HEK293 (cell line): ENCODE data around the gene GAMT.

ENCODE experiments used
- CTCF ChIA-PET: fragments of 350-600 bp; formaldehyde crosslinking; extraction: SDS; loops from one replicate; lab custom pipeline; 2021; ENCODE audit warnings: antibody characterized with exemption; lab: Yijun Ruan, JAX
- POLR2A ChIA-PET: fragments of 300-600 bp; formaldehyde crosslinking; extraction: SDS; loops from one replicate; lab custom pipeline; 2020; ENCODE audit warnings: antibody characterized with exemption, inconsistent platforms; lab: Yijun Ruan, JAX
- H3K27ac ChIP-seq: fragments of 200-500 bp; sonication (Bioruptor generic); 2 replicates; pipeline ENCODE4 v1.5.1; 2014; ENCODE audit warnings: low read depth, low read length, control low read depth, inconsistent platforms; ENCODE audit errors: extremely low read depth
- H3K36me3 ChIP-seq, 2 experiments: fragments of 200-500 bp in 1 of 2; sonication (Bioruptor generic) in 1 of 2; 1 replicate in 1 of 2; 2 replicates in 1 of 2; pipeline ENCODE4 v1.5.1; 2014 to 2017; ENCODE audit warnings: inconsistent platforms in 2 of 2, low read length in 2 of 2; ENCODE audit not compliant: control insufficient read depth in 2 of 2, insufficient read depth in 1 of 2
- H3K4me1 ChIP-seq: fragments of 200-500 bp; sonication (Bioruptor generic); 2 replicates; pipeline ENCODE4 v1.5.1; 2014; ENCODE audit warnings: mild to moderate bottlenecking, low read length, inconsistent platforms; ENCODE audit not compliant: control insufficient read depth, insufficient read depth
- H3K4me3 ChIP-seq: 2 replicates; pipeline ENCODE4 v1.5.1; 2011; ENCODE audit warnings: low read depth, mild to moderate bottlenecking, control low read depth, low read length, moderate library complexity
- H3K9me3 ChIP-seq: fragments of 200-500 bp; sonication (Bioruptor generic); 2 replicates; pipeline ENCODE4 v1.5.1; 2014; ENCODE audit warnings: low read depth, low read length, inconsistent platforms; ENCODE audit not compliant: control insufficient read depth, insufficient read depth
- BCL11A ChIP-seq: fragments of 450-650 bp; formaldehyde crosslinking; IDR thresholded peaks from 2 replicates; pipeline ENCODE4 v1.5.1; 2016; ENCODE audit warnings: low read depth, missing biosample characterization, missing genetic modification characterization
- EGR2 ChIP-seq: fragments of 450-650 bp; formaldehyde crosslinking; IDR thresholded peaks from 2 replicates; pipeline ENCODE4 v1.5.1; 2016; ENCODE audit warnings: low read depth, missing biosample characterization, missing genetic modification characterization
- GLI2 ChIP-seq: fragments of 450-650 bp; formaldehyde crosslinking; IDR thresholded peaks from 2 replicates; pipeline ENCODE4; 2017; ENCODE audit warnings: missing biosample characterization, missing genetic modification characterization, low read depth, borderline replicate concordance
- GLIS1 ChIP-seq: fragments of 450-650 bp; formaldehyde crosslinking; IDR thresholded peaks from 2 replicates; pipeline ENCODE4 v1.5.1; 2016; ENCODE audit warnings: missing biosample characterization, missing genetic modification characterization
- GLIS2 ChIP-seq: fragments of 450-650 bp; formaldehyde crosslinking; IDR thresholded peaks from 2 replicates; pipeline ENCODE4 v1.5.1; 2016; ENCODE audit warnings: missing biosample characterization, missing genetic modification characterization
- KLF16 ChIP-seq: fragments of 450-650 bp; formaldehyde crosslinking; IDR thresholded peaks from 2 replicates; pipeline ENCODE4 v1.5.1; 2017; ENCODE audit warnings: missing biosample characterization, missing genetic modification characterization
- SP3 ChIP-seq: fragments of 450-650 bp; formaldehyde crosslinking; IDR thresholded peaks from 2 replicates; pipeline ENCODE4 v1.5.1; 2016; ENCODE audit warnings: missing biosample characterization, missing genetic modification characterization
- WT1 ChIP-seq: fragments of 450-650 bp; formaldehyde crosslinking; IDR thresholded peaks from 2 replicates; pipeline ENCODE4 v1.5.1; 2016; ENCODE audit warnings: missing biosample characterization, missing genetic modification characterization
- ZBTB8A ChIP-seq: fragments of 450-650 bp; formaldehyde crosslinking; IDR thresholded peaks from 2 replicates; pipeline ENCODE4 v1.5.1; 2016; ENCODE audit warnings: missing biosample characterization, missing genetic modification characterization
- ZNF140 ChIP-seq: fragments of 450-650 bp; formaldehyde crosslinking; IDR thresholded peaks from 2 replicates; pipeline ENCODE4 v1.5.1; 2016; ENCODE audit warnings: missing biosample characterization, missing genetic modification characterization
- ZNF155 ChIP-seq: fragments of 450-650 bp; formaldehyde crosslinking; IDR thresholded peaks from 2 replicates; pipeline ENCODE4 v1.5.1; 2016; ENCODE audit warnings: missing biosample characterization, missing genetic modification characterization
- ZNF223 ChIP-seq: fragments of 450-650 bp; formaldehyde crosslinking; IDR thresholded peaks from 2 replicates; pipeline ENCODE4 v1.5.1; 2016; ENCODE audit warnings: missing biosample characterization, missing genetic modification characterization
- ZNF416 ChIP-seq: fragments of 450-650 bp; formaldehyde crosslinking; IDR thresholded peaks from 2 replicates; pipeline ENCODE4 v1.5.1; 2016; ENCODE audit warnings: missing biosample characterization, missing genetic modification characterization
- ZNF571 ChIP-seq: fragments of 450-650 bp; formaldehyde crosslinking; IDR thresholded peaks from 2 replicates; pipeline ENCODE4 v1.5.0; 2017; ENCODE audit warnings: missing biosample characterization, missing genetic modification characterization
- TF ChIP-seq, protein P1 (sequence below): fragments of 450-650 bp; formaldehyde crosslinking; IDR thresholded peaks from 2 replicates; pipeline ENCODE4 v1.5.1; 2017; ENCODE audit warnings: missing biosample characterization, mild to moderate bottlenecking, missing genetic modification characterization, moderate library complexity
- TF ChIP-seq, protein P2 (sequence below): fragments of 450-650 bp; formaldehyde crosslinking; IDR thresholded peaks from 2 replicates; pipeline ENCODE4 v1.5.1; 2016; ENCODE audit warnings: missing biosample characterization, missing genetic modification characterization
- TF ChIP-seq, protein P3 (sequence below): fragments of 450-650 bp; formaldehyde crosslinking; IDR thresholded peaks from 2 replicates; pipeline ENCODE4 v1.5.1; 2016; ENCODE audit warnings: missing biosample characterization, missing genetic modification characterization
- TF ChIP-seq, protein P4 (sequence below): fragments of 450-650 bp; formaldehyde crosslinking; IDR thresholded peaks from 2 replicates; pipeline ENCODE4 v1.5.1; 2017; ENCODE audit warnings: missing biosample characterization, missing genetic modification characterization

The GAMT gene

DNA sequence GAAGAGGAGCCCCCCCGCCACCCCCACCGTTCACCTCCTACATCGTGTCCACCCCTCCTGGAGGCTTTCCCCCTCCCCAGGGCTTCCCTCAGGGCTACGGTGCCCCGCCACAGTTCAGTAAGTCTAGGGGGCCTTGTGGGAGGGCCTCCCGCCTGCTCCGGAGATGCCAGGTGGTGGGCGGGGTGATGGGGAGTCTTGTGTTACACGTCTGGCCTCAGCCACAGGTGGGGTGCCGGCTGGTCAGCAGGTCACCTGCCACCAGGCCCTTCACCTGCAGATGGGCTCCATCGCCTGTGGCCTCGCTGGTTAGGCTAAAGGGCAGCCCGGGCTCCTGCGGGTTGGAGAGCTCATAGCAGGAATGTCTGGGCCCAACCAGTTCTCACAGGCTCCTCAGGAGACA, 28.9 kb upstream of the GAMT start (continued):
- no peak for TF ChIP-seq ZNF140
- TF ChIP-seq ZNF223 (tag by site-specific recombination), result no peak
- TF ChIP-seq, protein P1, sequence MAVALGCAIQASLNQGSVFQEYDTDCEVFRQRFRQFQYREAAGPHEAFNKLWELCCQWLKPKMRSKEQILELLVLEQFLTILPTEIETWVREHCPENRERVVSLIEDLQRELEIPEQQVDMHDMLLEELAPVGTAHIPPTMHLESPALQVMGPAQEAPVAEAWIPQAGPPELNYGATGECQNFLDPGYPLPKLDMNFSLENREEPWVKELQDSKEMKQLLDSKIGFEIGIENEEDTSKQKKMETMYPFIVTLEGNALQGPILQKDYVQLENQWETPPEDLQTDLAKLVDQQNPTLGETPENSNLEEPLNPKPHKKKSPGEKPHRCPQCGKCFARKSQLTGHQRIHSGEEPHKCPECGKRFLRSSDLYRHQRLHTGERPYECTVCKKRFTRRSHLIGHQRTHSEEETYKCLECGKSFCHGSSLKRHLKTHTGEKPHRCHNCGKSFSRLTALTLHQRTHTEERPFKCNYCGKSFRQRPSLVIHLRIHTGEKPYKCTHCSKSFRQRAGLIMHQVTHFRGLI, result no peak
- TF ChIP-seq SP3 (tag by site-specific recombination), result no peak
- TF ChIP-seq ZBTB8A, result no peak
- TF ChIP-seq GLIS2, result peak; percentile 48

DNA sequence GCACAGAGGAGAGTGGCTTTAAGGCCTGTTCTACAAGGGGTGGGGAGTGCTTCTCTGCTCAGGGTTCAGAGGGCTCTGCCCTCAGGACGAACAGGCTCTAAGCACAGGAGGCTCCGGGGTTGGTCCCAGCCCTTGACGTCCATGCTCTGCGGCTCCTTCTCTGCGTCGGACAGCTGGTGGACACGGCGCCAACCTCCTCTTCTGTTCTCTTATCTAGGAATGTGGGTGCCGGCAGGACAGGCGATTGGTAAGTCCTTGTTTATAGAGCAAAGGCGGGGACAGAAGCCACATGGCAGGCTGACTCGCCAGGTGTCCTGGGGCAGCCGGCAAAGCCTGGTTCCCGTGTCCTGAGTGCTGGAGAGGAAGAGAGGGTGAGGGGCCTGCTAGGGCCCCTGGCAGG, 28.4 kb upstream of the GAMT start:
- TF ChIP-seq KLF16 (tag by site-specific recombination), result no peak
- TF ChIP-seq WT1 (tag by site-specific recombination), result no peak
- no peak for TF ChIP-seq GLI2 (tag by site-specific recombination)
- no peak for TF ChIP-seq ZNF416 (tag by site-specific recombination)
- TF ChIP-seq ZNF155, result no peak
- no peak for TF ChIP-seq EGR2 (tag by site-specific recombination)
- no peak for TF ChIP-seq GLIS1 (tag by site-specific recombination)
- no peak for TF ChIP-seq BCL11A (tag by site-specific recombination)
- TF ChIP-seq ZNF571, result no peak
- no peak for TF ChIP-seq ZNF140
- ChIA-PET CTCF (no interaction called here), POLR2A (no interaction called here)
- H3K27ac ChIP-seq, result peak overlapping the region; percentile 28; the same call in 1 of the 2 replicates
- H3K4me3 ChIP-seq, result no peak overlapping the region
- no peaks in the 10 kb centered on the region for H3K9me3 ChIP-seq
- peaks cover 17 to 92% of the 10 kb centered on the region in 2 experiments; a peak in 2 of 3 replicates for H3K36me3 ChIP-seq
- H3K4me1 ChIP-seq, result no peaks in the 10 kb centered on the region

DNA sequence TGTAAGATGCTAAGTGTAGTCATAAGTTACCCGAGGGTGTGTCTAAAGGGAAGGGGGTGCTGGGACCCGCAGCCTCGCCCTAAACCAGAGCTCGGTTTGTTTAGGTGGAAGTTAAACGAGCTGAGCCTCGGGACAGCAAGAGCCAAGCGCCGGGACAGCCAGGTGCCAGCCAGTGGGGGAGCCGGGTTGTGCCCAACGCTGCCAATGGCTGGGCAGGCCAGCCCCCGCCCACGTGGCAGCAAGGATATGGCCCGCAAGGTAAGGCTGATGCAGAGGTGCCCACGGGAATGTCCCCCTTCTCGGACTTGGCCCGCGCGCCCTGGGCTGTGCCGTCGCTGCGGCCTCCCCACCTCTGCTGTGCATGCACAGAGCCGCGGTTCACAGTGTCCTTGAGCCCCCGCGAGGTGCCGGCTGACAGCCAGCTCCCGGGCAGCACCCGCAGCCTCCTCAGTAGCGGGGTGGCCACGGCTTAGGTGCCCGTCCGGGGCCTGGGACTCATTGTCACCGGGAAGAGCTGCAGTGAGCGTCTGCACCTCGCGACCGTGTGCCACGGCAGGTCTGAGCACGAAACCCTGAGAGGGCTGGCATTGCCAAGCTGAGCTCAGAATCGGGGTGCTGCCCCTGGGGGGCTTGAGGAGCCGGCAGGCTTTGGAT, 27.5 kb upstream of the GAMT start:
- POLR2A ChIA-PET, result interaction anchor here (0.7 kb wide), 1 partner anchor 8 kb away, joined by 3 read pairs; no protein-coding TSS in a partner anchor
- TF ChIP-seq, protein P1, result 0 out of 2 replicates have a peak, but pooled peaks have one; percentile 25
- TF ChIP-seq, protein P2, sequence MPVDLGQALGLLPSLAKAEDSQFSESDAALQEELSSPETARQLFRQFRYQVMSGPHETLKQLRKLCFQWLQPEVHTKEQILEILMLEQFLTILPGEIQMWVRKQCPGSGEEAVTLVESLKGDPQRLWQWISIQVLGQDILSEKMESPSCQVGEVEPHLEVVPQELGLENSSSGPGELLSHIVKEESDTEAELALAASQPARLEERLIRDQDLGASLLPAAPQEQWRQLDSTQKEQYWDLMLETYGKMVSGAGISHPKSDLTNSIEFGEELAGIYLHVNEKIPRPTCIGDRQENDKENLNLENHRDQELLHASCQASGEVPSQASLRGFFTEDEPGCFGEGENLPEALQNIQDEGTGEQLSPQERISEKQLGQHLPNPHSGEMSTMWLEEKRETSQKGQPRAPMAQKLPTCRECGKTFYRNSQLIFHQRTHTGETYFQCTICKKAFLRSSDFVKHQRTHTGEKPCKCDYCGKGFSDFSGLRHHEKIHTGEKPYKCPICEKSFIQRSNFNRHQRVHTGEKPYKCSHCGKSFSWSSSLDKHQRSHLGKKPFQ (tag by site-specific recombination), result no peak
- TF ChIP-seq, protein P3, sequence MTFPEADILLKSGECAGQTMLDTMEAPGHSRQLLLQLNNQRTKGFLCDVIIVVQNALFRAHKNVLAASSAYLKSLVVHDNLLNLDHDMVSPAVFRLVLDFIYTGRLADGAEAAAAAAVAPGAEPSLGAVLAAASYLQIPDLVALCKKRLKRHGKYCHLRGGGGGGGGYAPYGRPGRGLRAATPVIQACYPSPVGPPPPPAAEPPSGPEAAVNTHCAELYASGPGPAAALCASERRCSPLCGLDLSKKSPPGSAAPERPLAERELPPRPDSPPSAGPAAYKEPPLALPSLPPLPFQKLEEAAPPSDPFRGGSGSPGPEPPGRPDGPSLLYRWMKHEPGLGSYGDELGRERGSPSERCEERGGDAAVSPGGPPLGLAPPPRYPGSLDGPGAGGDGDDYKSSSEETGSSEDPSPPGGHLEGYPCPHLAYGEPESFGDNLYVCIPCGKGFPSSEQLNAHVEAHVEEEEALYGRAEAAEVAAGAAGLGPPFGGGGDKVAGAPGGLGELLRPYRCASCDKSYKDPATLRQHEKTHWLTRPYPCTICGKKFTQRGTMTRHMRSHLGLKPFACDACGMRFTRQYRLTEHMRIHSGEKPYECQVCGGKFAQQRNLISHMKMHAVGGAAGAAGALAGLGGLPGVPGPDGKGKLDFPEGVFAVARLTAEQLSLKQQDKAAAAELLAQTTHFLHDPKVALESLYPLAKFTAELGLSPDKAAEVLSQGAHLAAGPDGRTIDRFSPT (tag by site-specific recombination), result peak; percentile 80; the same call in 1 of the 2 replicates
- TF ChIP-seq, protein P4, sequence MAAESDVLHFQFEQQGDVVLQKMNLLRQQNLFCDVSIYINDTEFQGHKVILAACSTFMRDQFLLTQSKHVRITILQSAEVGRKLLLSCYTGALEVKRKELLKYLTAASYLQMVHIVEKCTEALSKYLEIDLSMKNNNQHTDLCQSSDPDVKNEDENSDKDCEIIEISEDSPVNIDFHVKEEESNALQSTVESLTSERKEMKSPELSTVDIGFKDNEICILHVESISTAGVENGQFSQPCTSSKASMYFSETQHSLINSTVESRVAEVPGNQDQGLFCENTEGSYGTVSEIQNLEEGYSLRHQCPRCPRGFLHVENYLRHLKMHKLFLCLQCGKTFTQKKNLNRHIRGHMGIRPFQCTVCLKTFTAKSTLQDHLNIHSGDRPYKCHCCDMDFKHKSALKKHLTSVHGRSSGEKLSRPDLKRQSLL (tag by site-specific recombination), result peak; percentile 21; the same call in 1 of the 2 replicates
- Histone ChIP-seq H3K4me3 (no peak overlapping the region), H3K4me1 (no peaks in the 10 kb centered on the region), H3K27ac (no peak overlapping the region), H3K36me3 (peaks cover 17 to 91% of the 10 kb centered on the region in 2 experiments; a peak in 2 of 3 replicates), H3K9me3 (no peaks in the 10 kb centered on the region)
- CTCF ChIA-PET, result no interaction called here
